ENCODE results near the gene HPDL.
A peak's percentile ranks its signal among the peaks of the same experiment; 100 is the strongest.
"Not testable (repeated sequence)": the region's sequence is repeated elsewhere in the genome, so short reads cannot be mapped to it uniquely, and the experiment has no call there.

Gene HPDL

GRCh38 chr1:45326627-45327623 lies at the start of gene HPDL:
TSS of gene HPDL (plus strand) at chr1:45326895. CDS start at chr1:45327149, 254 bp downstream.
- no peak for DNase-seq (ENCODE audit: low read depth)

GRCh38 chr1:45282351-45282750 lies 44.3 kb upstream of the HPDL start:
- no peak for DNase-seq (ENCODE audit: low read depth)

GRCh38 chr1:45284858-45285257 lies 41.8 kb upstream of the HPDL start:
- DNase-seq (ENCODE audit: low read depth), result not testable (repeated sequence)

- DNase-seq (ENCODE audit: low read depth), result not testable (repeated sequence)
These were observed 40.2 kb upstream of the HPDL start for GRCh38 chr1:45286521-45286920.

GRCh38 chr1:45291002-45291401 lies 35.7 kb upstream of the HPDL start:
- DNase-seq (ENCODE audit: low read depth), result not testable (repeated sequence)

- no peak for DNase-seq (ENCODE audit: low read depth)
These were observed 35.0 kb upstream of the HPDL start for GRCh38 chr1:45291716-45292115.

- DNase-seq (ENCODE audit: low read depth), result no peak
These were observed 28.9 kb upstream of the HPDL start for GRCh38 chr1:45297666-45298356.

- DNase-seq (ENCODE audit: low read depth), result no peak
These were observed 27.4 kb upstream of the HPDL start for GRCh38 chr1:45299296-45299695.

- peak; percentile 4 for DNase-seq (ENCODE audit: low read depth)
These were observed 26.6 kb upstream of the HPDL start for GRCh38 chr1:45299981-45300668.

GRCh38 chr1:45300669-45300997 lies 26.1 kb upstream of the HPDL start:
- no peak for DNase-seq (ENCODE audit: low read depth)

- no peak for DNase-seq (ENCODE audit: low read depth)
These were observed 24.1 kb upstream of the HPDL start for GRCh38 chr1:45302505-45303150.

- DNase-seq (ENCODE audit: low read depth), result peak; percentile 94
These were observed 23.0 kb upstream of the HPDL start for GRCh38 chr1:45303520-45304310.

- DNase-seq (ENCODE audit: low read depth), result no peak
These were observed 22.2 kb upstream of the HPDL start for GRCh38 chr1:45304311-45305081.

- no peak for DNase-seq (ENCODE audit: low read depth)
These were observed 21.5 kb upstream of the HPDL start for GRCh38 chr1:45305231-45305630.

GRCh38 chr1:45306319-45306718 lies 20.4 kb upstream of the HPDL start:
- no peak for DNase-seq (ENCODE audit: low read depth)

GRCh38 chr1:45306905-45307304 lies 19.8 kb upstream of the HPDL start:
- DNase-seq (ENCODE audit: low read depth), result no peak

- DNase-seq (ENCODE audit: low read depth), result no peak
These were observed 12.4 kb upstream of the HPDL start for GRCh38 chr1:45314266-45314665.

GRCh38 chr1:45317166-45317565 lies 9.5 kb upstream of the HPDL start:
- DNase-seq (ENCODE audit: low read depth), result no peak

- DNase-seq (ENCODE audit: low read depth), result no peak
These were observed 6.9 kb upstream of the HPDL start for GRCh38 chr1:45319761-45320160.

- no peak for DNase-seq (ENCODE audit: low read depth)
These were observed 5.3 kb upstream of the HPDL start for GRCh38 chr1:45321444-45321843.
